Stimulated activated naive B cell treated with anti-CD40 and anti-IgM and Interleukin-4, amounts not matched to agents 10 μg/mL and 1 μg/mL and 100 μg/mL, for 72 hours (primary cell): ENCODE measurements around the gene GLB1L2.

Experiments used
- ATAC-seq, 2 donors: fragments of 150-1000 bp; cut with Tn5 transposase; replicated peaks; 2 replicates each; pipeline ENCODE4 v1.10.0; 2021; ENCODE audit warnings: moderate library complexity in 1 of 2
- DNase-seq: peaks from one replicate; pipeline ENCODE4 v3.0.0; 2021
- H3K27ac Mint-ChIP-seq: one replicate; pipeline ENCODE4 v1.8.0; 2022; ENCODE audit warnings: mild to moderate bottlenecking, mixed read lengths
- H3K27me3 Mint-ChIP-seq, 2 donors: one replicate each; pipeline ENCODE4 v1.8.0; 2022; ENCODE audit warnings: mixed read lengths in 2 of 2
- H3K36me3 Mint-ChIP-seq, 2 donors: one replicate each; pipeline ENCODE4 v1.8.0; 2022; ENCODE audit warnings: mixed read lengths in 2 of 2, mild to moderate bottlenecking in 1 of 2
- H3K4me1 Mint-ChIP-seq, 2 donors: one replicate each; pipeline ENCODE4 v1.8.0; 2022; ENCODE audit warnings: mixed read lengths in 2 of 2, mild to moderate bottlenecking in 1 of 2
- H3K4me3 Mint-ChIP-seq, 2 donors: one replicate each; pipeline ENCODE4 v1.8.0; 2022; ENCODE audit warnings: mild to moderate bottlenecking in 2 of 2, mixed read lengths in 2 of 2, moderate library complexity in 1 of 2
- H3K9me3 Mint-ChIP-seq, 2 donors: one replicate each; pipeline ENCODE4 v1.8.0; 2022; ENCODE audit warnings: mixed read lengths in 2 of 2, mild to moderate bottlenecking in 1 of 2

Gene GLB1L2

DNA sequence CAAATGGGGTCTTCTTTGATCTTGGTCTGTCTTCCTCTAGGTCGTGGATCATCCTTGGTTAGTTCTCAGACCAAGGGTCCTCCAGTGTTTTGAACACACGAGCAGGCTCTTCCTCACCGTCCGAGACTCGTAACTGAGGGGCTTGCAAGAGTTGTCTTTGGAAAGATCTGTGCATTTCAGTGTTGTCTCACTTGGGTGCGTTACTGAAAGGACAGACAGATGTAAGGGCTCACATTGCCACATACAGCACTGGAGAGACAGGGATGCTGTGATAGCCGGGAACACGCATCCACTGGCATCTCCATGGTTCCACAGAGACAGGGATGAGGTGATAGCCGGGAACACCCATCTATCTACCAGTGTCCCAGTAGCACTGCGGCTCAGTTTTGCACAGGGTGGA, 15.7 kb downstream of the GLB1L2 start:
- DNase-seq (no peak), ATAC-seq (no peak)
- Mint-ChIP-seq H3K27me3 (no peaks in the 10 kb centered on the region), H3K9me3 (no peaks in the 10 kb centered on the region), H3K36me3 (no peaks in the 10 kb centered on the region), H3K27ac (no peak overlapping the region), H3K4me3 (no peak overlapping the region), H3K4me1 (no peaks in the 10 kb centered on the region)

- Mint-ChIP-seq H3K4me3 (no peak overlapping the region), H3K27me3 (peaks cover 0 to 5% of the 10 kb centered on the region in 2 donors), H3K27ac (no peak overlapping the region), H3K9me3 (peaks cover 0 to 2% of the 10 kb centered on the region in 2 donors), H3K4me1 (no peaks in the 10 kb centered on the region), H3K36me3 (peaks cover 0 to 3% of the 10 kb centered on the region in 2 donors)
- DNase-seq = no peak
- no peak for ATAC-seq
Measured at GRCh38 chr11:134349109-134349801, 17.5 kb downstream of the GLB1L2 start.

GRCh38 chr11:134349802-134350355, 18.1 kb downstream of the GLB1L2 start:
- Mint-ChIP-seq H3K4me1 (no peaks in the 10 kb centered on the region), H3K4me3 (no peak overlapping the region)
- DNase-seq = no peak

DNA sequence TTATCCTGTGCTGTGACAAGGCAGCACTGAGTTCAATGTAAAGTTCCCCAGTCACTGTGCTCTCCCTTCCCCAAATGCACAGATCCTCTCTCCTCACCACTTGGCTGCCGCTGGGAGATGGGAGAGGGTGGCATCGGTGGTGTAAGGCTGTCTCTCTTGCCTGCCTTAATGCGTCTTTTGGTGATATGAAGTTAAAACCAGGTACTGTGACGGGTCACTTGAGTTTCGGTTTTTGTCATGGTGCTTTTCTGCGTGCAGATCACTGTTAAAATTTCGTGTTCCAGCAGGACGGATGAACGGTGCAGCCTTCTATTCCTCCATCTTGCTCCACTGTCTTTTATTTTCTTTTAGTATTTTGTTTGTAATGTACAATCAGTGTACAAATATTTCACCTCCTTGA, 18.6 kb downstream of the GLB1L2 start:
- H3K27ac Mint-ChIP-seq = no peak overlapping the region

More at GRCh38 chr11:134349802-134350355, 18.1 kb downstream of the GLB1L2 start:
- Mint-ChIP-seq H3K9me3 (peaks cover 0 to 2% of the 10 kb centered on the region in 2 donors), H3K27me3 (peaks cover 3 to 5% of the 10 kb centered on the region in 2 donors), H3K27ac (no peak overlapping the region), H3K36me3 (peaks cover 0 to 3% of the 10 kb centered on the region in 2 donors)
- no peak for ATAC-seq

GRCh38 chr11:134352111-134352510, 20.3 kb downstream of the GLB1L2 start:
- no peaks in the 10 kb centered on the region for H3K4me1 Mint-ChIP-seq

More for the DNA sequence above, 18.6 kb downstream of the GLB1L2 start:
- Mint-ChIP-seq H3K27me3 (peaks cover 5 to 8% of the 10 kb centered on the region in 2 donors), H3K36me3 (peaks cover 0 to 3% of the 10 kb centered on the region in 2 donors), H3K4me3 (no peak overlapping the region), H3K9me3 (peaks cover 0 to 2% of the 10 kb centered on the region in 2 donors), H3K4me1 (no peaks in the 10 kb centered on the region)
- DNase-seq = no peak
- ATAC-seq = peak in 1 of 2 donors; percentile 64

GRCh38 chr11:134355136-134355535, 23.3 kb downstream of the GLB1L2 start:
- ATAC-seq = no peak
- H3K9me3 Mint-ChIP-seq = peaks cover 0 to 2% of the 10 kb centered on the region in 2 donors
- H3K27me3 Mint-ChIP-seq = peaks cover 22 to 29% of the 10 kb centered on the region in 2 donors
- no peak overlapping the region for H3K27ac Mint-ChIP-seq
- peaks cover 0 to 3% of the 10 kb centered on the region in 2 donors for H3K36me3 Mint-ChIP-seq
- no peak for DNase-seq
- no peak overlapping the region for H3K4me3 Mint-ChIP-seq
- H3K4me1 Mint-ChIP-seq = peaks cover 0 to 4% of the 10 kb centered on the region in 2 donors

More at GRCh38 chr11:134352111-134352510, 20.3 kb downstream of the GLB1L2 start:
- Mint-ChIP-seq H3K36me3 (peaks cover 0 to 3% of the 10 kb centered on the region in 2 donors), H3K27me3 (peaks cover 9 to 12% of the 10 kb centered on the region in 2 donors), H3K27ac (no peak overlapping the region), H3K4me3 (no peak overlapping the region), H3K9me3 (peaks cover 0 to 2% of the 10 kb centered on the region in 2 donors)
- DNase-seq = no peak
- ATAC-seq = no peak

- Mint-ChIP-seq H3K27ac (no peak overlapping the region), H3K36me3 (peaks cover 0 to 3% of the 10 kb centered on the region in 2 donors), H3K4me3 (no peak overlapping the region), H3K9me3 (peaks cover 0 to 2% of the 10 kb centered on the region in 2 donors), H3K4me1 (peaks cover 2 to 5% of the 10 kb centered on the region in 2 donors), H3K27me3 (peaks cover 25 to 34% of the 10 kb centered on the region in 2 donors)
- DNase-seq (no peak), ATAC-seq (no peak)
Measured at GRCh38 chr11:134355656-134356055, 23.9 kb downstream of the GLB1L2 start.

GRCh38 chr11:134356656-134357544, 25.1 kb downstream of the GLB1L2 start:
- ATAC-seq (no peak), DNase-seq (no peak)
- H3K4me3 Mint-ChIP-seq = no peak overlapping the region
- no peak overlapping the region for H3K27ac Mint-ChIP-seq
- H3K9me3 Mint-ChIP-seq = peaks cover 0 to 2% of the 10 kb centered on the region in 2 donors
- H3K27me3 Mint-ChIP-seq = peaks cover 34 to 45% of the 10 kb centered on the region in 2 donors
- peaks cover 5 to 9% of the 10 kb centered on the region in 2 donors for H3K4me1 Mint-ChIP-seq
- H3K36me3 Mint-ChIP-seq = peaks cover 3 to 5% of the 10 kb centered on the region in 2 donors

DNA sequence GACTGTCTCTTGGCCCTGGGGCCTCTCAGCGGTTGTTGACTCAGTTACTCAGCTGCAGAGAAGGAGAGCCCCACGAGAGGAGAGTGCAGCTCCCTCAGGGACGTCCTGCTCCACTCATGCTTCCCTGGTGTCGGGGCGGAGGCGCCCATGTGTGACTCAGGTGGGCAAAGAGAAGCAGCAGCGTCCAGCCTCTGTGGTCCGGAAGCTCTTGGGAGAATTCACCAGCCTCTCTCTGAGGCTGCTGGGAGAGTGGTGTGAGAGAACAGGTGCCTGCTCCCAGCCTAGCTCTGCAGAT, 25.7 kb downstream of the GLB1L2 start:
- H3K4me3 Mint-ChIP-seq = no peak overlapping the region
- peaks cover 5 to 10% of the 10 kb centered on the region in 2 donors for H3K4me1 Mint-ChIP-seq
- DNase-seq (no peak), ATAC-seq (no peak)
- peaks cover 37 to 48% of the 10 kb centered on the region in 2 donors for H3K27me3 Mint-ChIP-seq
- no peak overlapping the region for H3K27ac Mint-ChIP-seq
- H3K9me3 Mint-ChIP-seq = peaks cover 0 to 2% of the 10 kb centered on the region in 2 donors
- H3K36me3 Mint-ChIP-seq = peaks cover 3 to 6% of the 10 kb centered on the region in 2 donors

GRCh38 chr11:134358165-134358855, 26.5 kb downstream of the GLB1L2 start:
- H3K9me3 Mint-ChIP-seq = peaks cover 0 to 1% of the 10 kb centered on the region in 2 donors
- peaks cover 2 to 6% of the 10 kb centered on the region in 2 donors for H3K36me3 Mint-ChIP-seq
- H3K4me3 Mint-ChIP-seq = no peak overlapping the region

DNA sequence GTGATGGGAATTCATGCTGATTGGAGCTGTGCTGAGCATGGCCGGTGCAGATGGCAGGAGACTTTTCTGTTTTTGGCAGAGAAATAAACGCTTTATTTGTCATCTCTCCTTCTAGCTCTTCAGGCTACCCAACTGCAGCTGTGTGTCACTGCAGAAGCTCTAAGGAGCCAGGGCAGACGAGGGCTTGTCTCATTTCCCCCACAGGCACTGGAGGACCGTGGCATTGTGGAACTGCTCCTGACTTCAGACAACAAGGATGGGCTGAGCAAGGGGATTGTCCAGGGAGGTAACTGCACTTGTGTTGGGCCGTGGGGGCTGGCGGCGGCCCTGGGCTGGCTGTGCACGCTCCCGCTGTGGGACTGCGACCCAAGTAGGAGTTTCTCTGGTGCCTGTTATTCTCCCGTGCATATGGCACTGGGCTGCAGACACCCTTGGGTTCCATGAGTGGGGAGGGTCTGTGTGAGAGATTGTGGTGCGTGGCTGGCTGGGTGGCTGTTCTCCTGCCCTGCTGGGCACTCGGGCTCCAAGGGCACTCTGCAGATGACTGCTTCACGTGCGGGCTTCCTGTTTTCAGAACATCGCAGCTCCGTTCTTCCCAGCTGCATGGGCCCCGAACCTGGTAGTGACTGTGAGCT, 27.2 kb downstream of the GLB1L2 start:
- DNase-seq (no peak), ATAC-seq (no peak)
- Mint-ChIP-seq H3K36me3 (peaks cover 0 to 6% of the 10 kb centered on the region in 2 donors), H3K9me3 (no peaks in the 10 kb centered on the region), H3K4me1 (peaks cover 5 to 10% of the 10 kb centered on the region in 2 donors), H3K27me3 (peaks cover 38 to 48% of the 10 kb centered on the region in 2 donors), H3K4me3 (no peak overlapping the region), H3K27ac (no peak overlapping the region)

More at GRCh38 chr11:134358165-134358855, 26.5 kb downstream of the GLB1L2 start:
- no peak overlapping the region for H3K27ac Mint-ChIP-seq
- H3K27me3 Mint-ChIP-seq = peaks cover 42 to 48% of the 10 kb centered on the region in 2 donors
- H3K4me1 Mint-ChIP-seq = peaks cover 5 to 10% of the 10 kb centered on the region in 2 donors
- ATAC-seq (no peak), DNase-seq (no peak)

GRCh38 chr11:134359646-134360045, 27.9 kb downstream of the GLB1L2 start:
- no peaks in the 10 kb centered on the region for H3K9me3 Mint-ChIP-seq
- H3K36me3 Mint-ChIP-seq = peaks cover 0 to 6% of the 10 kb centered on the region in 2 donors
- ATAC-seq = no peak
- no peak overlapping the region for H3K27ac Mint-ChIP-seq
- H3K4me3 Mint-ChIP-seq = no peak overlapping the region
- no peak for DNase-seq
- H3K4me1 Mint-ChIP-seq = peaks cover 5 to 10% of the 10 kb centered on the region in 2 donors
- H3K27me3 Mint-ChIP-seq = peaks cover 37 to 47% of the 10 kb centered on the region in 2 donors

DNA sequence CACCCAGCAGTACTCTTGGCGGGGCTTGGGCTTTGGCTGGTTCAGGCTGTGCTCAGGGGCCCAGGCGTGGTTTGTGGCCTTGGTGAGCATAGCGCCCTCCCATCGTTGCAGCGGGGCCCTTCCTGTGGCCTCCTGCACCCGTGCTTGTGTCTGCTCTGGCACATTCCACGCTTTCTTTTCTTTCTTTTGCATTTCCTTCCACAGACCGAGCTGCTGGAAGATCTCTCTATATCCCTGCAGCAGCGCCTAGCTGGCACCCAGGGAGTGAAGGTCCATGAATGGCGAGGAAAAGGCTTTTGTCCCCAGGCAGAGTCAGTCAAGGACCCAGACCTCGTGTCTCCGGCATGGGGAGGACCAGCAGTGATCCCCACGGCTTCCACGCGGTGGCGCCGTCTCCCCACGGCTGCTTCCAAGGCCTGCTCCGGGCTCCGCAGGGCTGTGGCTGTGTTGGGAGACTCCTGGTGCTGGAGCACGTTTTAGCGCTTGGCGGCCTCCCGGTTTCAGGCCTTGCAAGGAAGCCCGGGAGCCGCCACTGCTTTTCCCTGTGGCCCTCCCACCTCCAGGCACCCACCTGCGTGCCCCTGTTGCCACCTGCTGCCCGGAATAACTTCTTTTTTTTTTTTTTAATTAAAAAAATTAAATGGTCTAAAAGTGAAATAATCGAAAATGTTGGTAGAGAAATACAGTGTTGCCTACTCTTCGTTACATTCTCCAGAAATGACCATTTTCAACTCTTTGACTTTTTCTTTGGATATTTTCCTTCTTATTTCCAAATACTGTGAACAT, 28.5 kb downstream of the GLB1L2 start:
- peak; percentile 35 for DNase-seq
- Mint-ChIP-seq H3K27me3 (peaks cover 37 to 42% of the 10 kb centered on the region in 2 donors), H3K36me3 (peaks cover 0 to 6% of the 10 kb centered on the region in 2 donors), H3K4me3 (no peak overlapping the region), H3K4me1 (peaks cover 5 to 10% of the 10 kb centered on the region in 2 donors), H3K9me3 (no peaks in the 10 kb centered on the region), H3K27ac (no peak overlapping the region)
- ATAC-seq = peak; percentile 80 to 83
